Hematopoietic multipotent progenitor cell treated with erythropoietin and hydrocortisone succinate and interleukin-3 and kit ligand, for 4 days (in vitro differentiated cells): ENCODE measurements around the gene SPOUT1.
"Not testable (repeated sequence)": the region's sequence is repeated elsewhere in the genome, so short reads cannot be mapped to it uniquely, and the experiment has no call there.

ENCODE experiments used
- DNase-seq: peaks from one replicate; pipeline ENCODE4 v3.0.0-alpha.2; 2015

Gene SPOUT1

DNA sequence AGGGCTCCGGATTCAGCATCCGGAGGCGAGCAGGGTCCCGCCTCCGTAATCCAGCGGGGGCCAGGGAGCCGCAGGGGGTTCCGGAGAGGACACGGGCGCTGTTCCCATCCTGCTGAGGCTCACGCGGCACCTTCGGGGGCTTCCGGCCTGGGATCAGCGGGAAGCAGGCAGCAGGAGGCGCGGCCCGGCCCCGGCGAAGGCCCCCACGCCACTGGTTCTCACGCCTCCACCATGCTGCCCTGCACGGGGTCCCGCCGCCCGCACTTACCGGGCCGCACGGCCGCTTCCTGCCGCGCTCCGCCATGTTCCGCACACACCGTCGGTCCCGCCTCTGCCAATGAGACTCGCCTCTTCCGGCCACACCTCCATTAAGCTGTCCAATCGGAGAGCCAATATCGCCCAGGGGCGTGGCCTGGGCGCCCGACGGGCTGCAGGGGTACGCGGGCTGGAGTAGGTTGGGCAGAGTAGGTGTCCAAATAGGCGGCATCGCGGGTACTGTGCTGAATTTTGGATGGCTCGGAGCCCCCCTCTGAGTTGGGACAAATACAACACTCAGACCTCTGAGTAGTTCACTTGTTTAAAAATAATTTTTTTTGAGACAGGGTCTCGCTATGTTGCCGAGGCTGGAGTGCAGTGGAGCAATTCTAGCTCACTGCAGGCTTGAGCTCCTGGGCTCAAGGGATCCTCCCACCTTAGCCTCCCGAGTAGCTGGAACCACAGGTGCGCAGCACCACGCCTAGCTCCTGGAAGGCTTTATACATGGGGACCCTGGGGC, at the start of gene SPOUT1:
Gene SPOUT1, minus strand, starts transcription at position 318 of the 775 bp plus-strand sequence. Its CDS starts 14 bp downstream, at position 304.
- DNase-seq: peak; percentile 98

GRCh38 chr9:128877852-128878251, 48.3 kb upstream of the SPOUT1 start:
- DNase-seq: peak; percentile 88

DNA sequence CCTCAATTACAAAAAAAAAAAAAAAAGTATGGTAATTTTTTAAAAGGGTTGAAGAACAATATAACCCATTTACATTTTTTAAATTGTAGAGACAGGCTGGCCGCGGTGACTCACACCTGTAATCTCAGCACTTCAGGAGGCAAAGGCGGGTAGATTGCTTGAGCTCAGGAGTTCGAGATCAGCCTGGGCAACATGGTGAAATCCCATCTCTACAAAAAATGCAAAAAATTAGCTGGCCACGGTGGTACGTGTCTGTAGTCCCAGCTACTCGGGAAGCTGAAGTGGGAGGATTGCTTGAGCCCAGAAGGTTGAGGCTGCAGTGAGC, 41.3 kb upstream of the SPOUT1 start:
- not testable (repeated sequence) for DNase-seq

DNA sequence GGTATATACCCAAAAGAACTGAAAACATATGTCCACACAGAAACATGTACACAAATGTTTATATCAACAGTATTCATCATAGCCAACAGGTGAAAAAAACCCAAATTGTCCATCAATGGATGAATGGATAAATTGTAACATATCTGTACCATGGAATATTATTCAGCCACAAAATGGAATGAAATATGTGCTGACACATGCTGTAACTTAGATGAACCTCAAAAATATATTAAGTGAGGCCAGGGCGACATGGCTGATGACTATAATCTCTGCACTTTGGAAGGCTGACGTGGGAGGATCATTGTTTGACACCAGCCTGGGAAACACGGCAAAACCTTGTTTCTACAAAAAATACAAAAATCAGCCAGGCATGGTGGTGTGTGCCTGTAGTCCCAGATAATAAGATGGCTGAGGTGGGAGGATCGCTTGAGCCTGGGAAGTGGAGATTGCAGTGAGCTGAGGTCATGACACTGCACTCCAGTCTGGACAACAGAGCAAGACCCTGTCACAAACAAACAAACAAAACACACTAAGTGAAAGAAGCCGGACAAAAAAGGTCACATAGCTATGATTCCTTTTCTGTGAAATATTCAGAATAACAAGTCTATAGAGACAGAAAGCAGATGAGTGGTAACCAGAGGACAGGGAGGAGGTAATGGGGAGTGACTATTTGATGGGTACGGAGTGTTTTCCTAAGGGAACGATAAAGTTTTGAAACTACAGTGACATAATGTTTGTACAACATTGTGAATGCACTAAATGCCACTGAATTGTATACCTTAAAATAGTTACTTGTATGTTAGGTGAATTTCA, 40.7 kb upstream of the SPOUT1 start:
- DNase-seq: no peak

DNA sequence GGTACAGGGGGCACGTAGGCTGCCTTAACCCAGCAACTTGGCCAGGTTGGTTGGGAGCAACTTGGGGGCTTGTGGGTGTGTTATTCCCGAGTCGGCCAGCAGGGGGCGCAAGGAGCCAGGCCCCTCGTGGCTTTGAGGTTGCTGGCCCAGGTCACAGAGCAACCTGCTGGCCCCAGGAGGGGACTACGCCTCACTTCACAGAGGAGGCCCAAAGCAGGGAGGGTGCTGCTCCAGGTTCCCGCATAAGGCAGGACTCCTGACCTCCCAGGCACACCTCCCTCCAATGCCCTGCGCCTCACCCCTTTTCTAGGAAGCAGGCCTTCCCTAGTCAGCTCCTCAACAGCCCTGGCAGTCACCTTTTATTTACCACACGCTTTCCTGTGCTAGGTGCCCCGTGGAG, 34.1 kb upstream of the SPOUT1 start:
- peak; percentile 89 for DNase-seq

DNA sequence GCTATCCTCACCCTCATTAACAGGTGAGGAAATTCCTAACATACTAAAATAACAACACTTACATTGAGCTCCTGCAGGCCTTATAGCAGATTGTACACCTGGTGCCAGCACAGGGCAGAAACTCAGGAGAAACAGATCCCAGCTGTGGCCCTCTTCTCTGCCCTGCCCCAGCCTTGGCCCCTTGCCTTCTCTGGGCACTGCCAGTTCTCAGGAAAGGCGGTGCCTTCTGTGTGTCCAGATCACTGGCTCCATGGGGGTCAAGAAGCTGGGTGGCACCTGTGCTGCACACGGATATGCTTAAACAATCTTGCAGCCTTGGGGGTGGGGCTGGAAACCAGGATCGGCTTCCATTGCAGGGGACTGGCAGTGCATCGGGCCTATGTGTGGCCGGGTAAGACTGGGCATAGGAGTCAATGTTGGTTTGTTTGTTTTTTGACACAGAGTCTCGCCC, 32.8 kb upstream of the SPOUT1 start:
- no peak for DNase-seq

DNA sequence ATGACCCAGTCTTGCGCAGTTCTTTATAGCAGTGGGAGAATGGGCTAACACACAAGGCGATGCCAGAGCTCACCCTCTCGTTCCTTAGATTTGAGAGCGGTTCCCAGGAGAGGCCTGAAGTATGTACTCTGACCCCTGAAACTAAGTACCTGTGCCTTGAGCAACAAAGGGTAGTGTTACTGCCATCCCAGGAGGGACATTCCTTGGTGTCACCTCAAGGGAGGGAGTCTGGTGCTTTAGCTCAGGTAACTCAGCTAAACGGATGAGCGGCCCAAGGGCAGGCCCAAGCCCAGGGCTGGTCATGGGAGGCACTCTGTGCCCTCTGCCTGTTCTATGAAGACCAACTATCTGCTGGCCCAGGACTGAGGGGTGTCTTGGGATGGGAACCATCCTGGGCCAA, 31.9 kb upstream of the SPOUT1 start:
- DNase-seq: no peak

GRCh38 chr9:128860937-128861336, 31.3 kb upstream of the SPOUT1 start:
- DNase-seq: no peak

- not testable (repeated sequence) for DNase-seq
These were observed 28.9 kb upstream of the SPOUT1 start for GRCh38 chr9:128858476-128858875.

- DNase-seq: not testable (repeated sequence)
These were observed 24.9 kb upstream of the SPOUT1 start for GRCh38 chr9:128854454-128854853.

DNA sequence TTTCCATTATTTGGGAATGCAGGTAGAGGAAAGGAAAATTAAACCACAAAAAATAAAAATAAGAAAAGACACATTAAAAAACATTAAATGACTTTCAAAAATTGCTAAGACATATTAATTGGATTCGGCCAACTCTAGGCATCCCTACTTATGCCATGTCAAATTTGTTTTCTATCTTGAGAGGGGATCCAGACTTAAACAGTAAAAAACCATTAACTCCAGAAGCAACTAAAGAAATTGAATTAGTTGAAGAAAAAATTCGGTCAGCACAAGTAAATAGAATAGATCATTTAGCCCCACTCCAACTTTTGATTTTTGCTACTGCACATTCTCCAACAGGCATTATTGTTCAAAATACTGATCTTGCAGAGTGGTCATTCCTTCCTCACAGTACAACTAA, 23.1 kb upstream of the SPOUT1 start:
- DNase-seq: not testable (repeated sequence)

- DNase-seq: peak; percentile 79
These were observed 22.4 kb upstream of the SPOUT1 start for GRCh38 chr9:128851779-128852600.

GRCh38 chr9:128851024-128851423, 21.4 kb upstream of the SPOUT1 start:
- not testable (repeated sequence) for DNase-seq

GRCh38 chr9:128847803-128848202, 18.2 kb upstream of the SPOUT1 start:
- no peak for DNase-seq

DNA sequence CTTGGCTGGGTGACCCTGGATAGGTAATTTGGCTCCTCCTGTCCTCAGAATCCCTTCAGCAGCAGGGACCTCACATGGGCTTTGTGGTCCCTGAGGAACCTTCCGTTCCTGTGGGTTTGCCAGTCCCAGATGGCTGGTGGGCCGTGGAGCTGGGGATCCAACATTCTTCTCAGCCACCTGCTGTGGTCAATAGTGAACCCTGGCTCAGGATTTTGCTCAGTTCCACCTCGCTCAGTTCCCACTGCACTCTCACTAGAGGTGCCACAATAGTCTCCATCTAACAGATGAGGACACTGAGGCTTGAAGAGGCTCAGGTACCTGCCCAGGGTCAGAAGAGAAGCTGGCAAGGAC, 17.1 kb upstream of the SPOUT1 start:
- no peak for DNase-seq

DNA sequence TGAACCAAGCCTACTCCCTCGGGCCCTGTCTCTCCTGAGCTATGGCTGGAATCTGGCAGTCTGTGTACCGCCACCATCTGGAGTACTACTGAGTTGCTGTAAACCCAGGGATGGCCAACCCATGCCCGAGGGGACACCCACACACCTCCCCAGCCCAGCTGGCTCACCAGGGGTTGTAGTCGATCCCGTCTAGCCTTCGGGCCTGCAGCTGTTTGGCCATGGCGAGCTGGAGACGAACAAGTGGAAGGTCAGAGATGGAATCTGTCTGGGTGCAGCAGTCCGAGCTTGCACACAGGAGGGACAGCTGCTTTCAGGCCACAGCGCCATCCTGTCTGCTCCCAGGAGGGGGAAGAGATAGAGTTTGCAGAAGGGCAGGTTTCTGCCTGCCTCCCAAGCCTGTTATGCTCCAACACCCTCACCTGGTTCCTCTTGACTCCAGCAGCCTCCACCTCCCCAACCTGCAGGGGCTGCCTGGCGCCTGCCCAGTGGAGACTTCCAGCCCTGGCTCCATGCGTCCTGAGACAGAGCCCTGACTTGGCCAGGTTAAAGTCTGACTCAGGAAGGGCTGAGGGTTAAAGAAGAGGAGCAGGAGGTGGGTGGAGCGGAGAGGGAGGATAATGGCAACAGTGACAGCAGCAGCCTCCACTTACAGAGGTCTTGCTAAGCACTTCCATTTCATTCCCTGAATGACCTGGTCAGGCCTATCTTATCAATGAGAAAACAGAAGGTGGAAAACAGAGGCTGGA, 15.8 kb upstream of the SPOUT1 start:
- peak; percentile 20 for DNase-seq

DNA sequence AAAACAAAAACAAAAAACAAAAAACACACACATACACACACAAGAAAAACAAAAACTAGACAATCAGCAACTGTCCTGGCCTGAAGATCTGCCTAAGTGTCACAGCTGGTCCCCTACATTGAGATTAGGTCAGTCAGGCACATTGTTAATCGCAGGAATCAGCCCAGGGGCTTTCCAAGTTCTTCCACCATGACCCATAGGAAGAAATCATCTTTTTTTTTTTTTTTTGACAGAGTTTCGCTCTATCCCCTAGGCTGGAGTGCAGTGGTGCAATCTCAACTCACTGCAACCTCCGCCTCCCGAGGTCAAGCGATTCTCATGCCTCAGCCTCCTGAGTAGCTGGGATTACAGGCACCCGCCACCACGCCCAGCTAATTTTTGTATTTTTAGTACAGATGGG, 13.6 kb upstream of the SPOUT1 start:
- not testable (repeated sequence) for DNase-seq

DNA sequence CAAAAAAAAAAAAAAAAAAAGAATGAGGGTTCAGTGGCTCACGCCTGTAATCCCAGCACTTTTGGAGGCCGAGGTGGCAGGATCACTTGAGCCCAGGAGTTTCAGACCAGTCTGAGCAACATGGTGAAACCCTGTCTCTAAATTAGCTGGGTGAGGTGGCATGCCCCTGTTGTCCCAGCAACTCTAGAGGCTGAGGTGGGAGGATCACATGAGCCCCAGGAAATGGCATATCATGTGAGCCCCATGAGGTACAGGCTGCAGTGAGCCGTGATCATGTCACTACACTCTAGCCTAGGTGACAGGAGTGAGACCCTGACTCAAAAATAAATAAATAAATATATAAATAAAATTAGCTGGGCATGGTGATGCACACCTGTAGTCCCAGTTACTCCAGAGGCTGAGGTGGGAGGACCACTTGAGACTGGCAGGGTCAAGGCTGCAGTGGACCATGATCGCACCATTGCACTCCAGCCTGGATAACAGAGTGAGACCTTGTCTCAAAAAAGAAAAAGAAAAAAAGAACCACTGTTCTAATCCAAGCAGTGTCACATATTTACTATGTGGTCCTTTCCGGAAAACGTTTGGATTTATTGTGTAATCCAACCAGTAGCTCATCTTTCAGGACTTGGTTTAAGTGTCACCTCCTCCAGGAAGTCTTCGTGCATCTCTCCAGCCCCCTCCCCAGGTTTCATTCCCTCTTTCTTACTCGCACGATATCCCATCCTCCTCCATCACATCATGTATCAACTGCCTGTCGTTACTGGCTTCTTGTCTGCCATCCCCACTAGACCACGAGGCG, 12.3 kb upstream of the SPOUT1 start:
- DNase-seq: no peak

GRCh38 chr9:128840524-128840923, 10.9 kb upstream of the SPOUT1 start:
- no peak for DNase-seq

DNA sequence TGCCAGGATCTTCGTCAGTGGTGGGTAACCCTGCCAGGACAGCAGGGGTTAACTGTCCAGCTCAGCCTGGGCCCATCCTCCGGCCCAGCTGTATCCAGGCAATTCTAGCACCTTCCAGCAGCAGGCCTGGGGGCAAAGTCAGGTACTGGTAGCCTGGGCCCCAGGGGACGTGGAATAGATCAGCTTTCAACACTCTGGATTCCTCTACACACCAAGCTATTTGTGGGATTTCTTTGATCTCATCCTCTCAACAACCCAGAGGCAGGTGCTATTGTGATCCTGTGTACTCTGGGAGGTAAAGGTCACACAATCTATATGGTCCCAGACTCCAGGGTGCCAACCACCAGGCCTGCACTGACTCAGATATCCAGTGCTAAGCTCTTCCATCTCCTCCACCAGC, 8.7 kb upstream of the SPOUT1 start:
- DNase-seq: no peak

DNA sequence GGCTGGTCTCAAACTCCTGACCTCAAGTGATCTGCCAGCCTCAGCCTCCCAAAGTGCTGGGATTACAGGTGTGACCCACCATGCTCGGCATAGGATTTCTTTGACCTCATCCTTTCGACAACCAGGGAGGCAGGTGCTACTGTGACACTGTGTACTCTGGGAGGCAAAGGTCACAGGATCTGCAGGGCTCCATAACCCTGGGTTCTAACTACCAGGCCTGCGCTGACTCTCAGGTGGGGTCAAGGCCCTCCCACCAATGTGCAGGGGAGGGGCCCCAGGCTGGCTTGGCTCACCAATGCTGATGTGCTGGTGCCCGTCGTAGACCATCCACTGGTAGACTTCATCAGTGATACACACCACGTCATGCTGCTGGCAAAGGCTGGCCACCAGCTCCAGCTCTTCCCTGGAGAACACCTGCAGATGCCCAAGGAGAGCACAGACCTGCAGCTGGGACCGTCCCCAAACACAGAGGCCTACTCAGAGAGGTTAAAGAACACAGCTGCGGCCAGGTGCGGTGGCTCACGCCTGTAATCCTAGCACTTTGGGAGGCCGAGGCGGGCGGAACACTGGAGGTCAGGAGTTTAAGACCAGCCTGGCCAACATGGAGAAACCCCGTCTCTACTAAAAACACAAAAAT, 7.0 kb upstream of the SPOUT1 start:
- no peak for DNase-seq
